Measurements from ENCODE around the gene MYG1.

GRCh38 chr12:53290661-53291060 is 8.8 kb upstream of the MYG1 start:
- TF ChIP-seq POLR2A (IDR thresholded peaks at IDR 0.05; ENCODE audit: low read length) (no peak), GATA1 (IDR thresholded peaks at IDR 0.05; ENCODE audit: low read depth, low read length) (no peak)
